A673 (cell line): ENCODE results near the gene MCF2L2. TPM values are rescaled to one million over a fixed set of nuclear protein-coding genes. Genes with fewer than 3 reads are reported as not detected.

Experiments used
- BruUV-seq: library from RNA; stranded (reverse); fragments of 400-500 nt; replicated peaks from 2 replicates; lab custom pipeline; 2021; lab: Mats Ljungman, UMichigan
- CTCF ChIA-PET: fragments of 300-600 bp; sonication (Branson Sonifier 250); formaldehyde crosslinking; loops from one replicate; lab custom pipeline; 2022; ENCODE audit warnings: antibody characterized with exemption; lab: Charles Lee
- POLR2A ChIA-PET: fragments of 300-600 bp; sonication (Branson Sonifier 250); formaldehyde crosslinking; loops from one replicate; lab custom pipeline; 2022; ENCODE audit warnings: antibody characterized with exemption; ENCODE audit not compliant: low non-redundant PET; lab: Charles Lee
- DNase-seq: peaks from one replicate; pipeline ENCODE4 v3.0.0-alpha.2; 2015; ENCODE audit warnings: low spot score
- H3K27ac ChIP-seq: fragments of 200-600 bp; sonication (generic); 2 replicates; pipeline ENCODE4 v1.5.1; 2016; ENCODE audit warnings: mixed run types, low read depth, mild to moderate bottlenecking, mixed read lengths, antibody characterized with exemption, low read length; ENCODE audit not compliant: poor library complexity, severe bottlenecking
- H3K27me3 ChIP-seq: fragments of 200-600 bp; sonication (generic); replicated peaks from 2 replicates; pipeline ENCODE4 v1.6.1; 2017; ENCODE audit warnings: mixed run types, low read depth, mild to moderate bottlenecking, mixed read lengths, antibody characterized with exemption, low read length; ENCODE audit not compliant: insufficient read depth, poor library complexity
- H3K36me3 ChIP-seq: fragments of 200-600 bp; sonication (generic); 2 replicates; pipeline ENCODE4 v1.6.1; 2016; ENCODE audit warnings: mixed run types, mild to moderate bottlenecking, mixed read lengths, antibody characterized with exemption, low read length; ENCODE audit not compliant: insufficient read depth, poor library complexity, severe bottlenecking
- H3K4me1 ChIP-seq: fragments of 200-600 bp; sonication (generic); 2 replicates; pipeline ENCODE4 v1.6.1; 2017; ENCODE audit warnings: mixed run types, mild to moderate bottlenecking, mixed read lengths, antibody characterized with exemption, low read length; ENCODE audit not compliant: insufficient read depth, poor library complexity, severe bottlenecking
- H3K4me3 ChIP-seq: fragments of 200-600 bp; sonication (generic); 2 replicates; pipeline ENCODE4 v1.5.1; 2016; ENCODE audit warnings: low read depth, mixed run types, mild to moderate bottlenecking, mixed read lengths, low read length; ENCODE audit not compliant: poor library complexity, severe bottlenecking
- H3K9me3 ChIP-seq: fragments of 200-600 bp; sonication (generic); 2 replicates; pipeline ENCODE4 v1.6.1; 2016; ENCODE audit warnings: mixed run types, low read depth, mild to moderate bottlenecking, mixed read lengths, antibody characterized with exemption, low read length; ENCODE audit not compliant: poor library complexity, severe bottlenecking
- EZH2 ChIP-seq: fragments of 200-600 bp; sonication (generic); IDR thresholded peaks from 2 replicates; pipeline ENCODE4 v1.6.1; 2017; ENCODE audit warnings: borderline replicate concordance, low read depth, mild to moderate bottlenecking, mixed read lengths, antibody characterized with exemption, low read length; ENCODE audit not compliant: poor library complexity, severe bottlenecking
- intact Hi-C: fragments of 100-400 bp; cut with micrococcal nuclease; formaldehyde crosslinking; loops from one replicate; pipeline ENCODE4 v1.10.0; 2022; ENCODE audit not compliant: unreplicated experiment
- total RNA-seq: library from RNA; stranded (reverse); gene quantifications from 2 replicates; pipeline ENCODE4 v1.2.3, GENCODE V29; 2021
- TF ChIP-seq, protein P1 (sequence below): fragments of 300-800, 200-600 bp; sonication (generic); conservative IDR thresholded peaks from 2 replicates; pipeline ENCODE4 v1.5.1; 2017; ENCODE audit warnings: low read depth, mild to moderate bottlenecking, antibody characterized with exemption, low read length, moderate library complexity, mixed read lengths

Gene MCF2L2
- total RNA-seq, 1 experiment from 2014 or later = not detected

- POLR2A ChIA-PET = no interaction called here
- no peak for DNase-seq
- TF ChIP-seq EZH2 = no peak
- TF ChIP-seq, protein P1, sequence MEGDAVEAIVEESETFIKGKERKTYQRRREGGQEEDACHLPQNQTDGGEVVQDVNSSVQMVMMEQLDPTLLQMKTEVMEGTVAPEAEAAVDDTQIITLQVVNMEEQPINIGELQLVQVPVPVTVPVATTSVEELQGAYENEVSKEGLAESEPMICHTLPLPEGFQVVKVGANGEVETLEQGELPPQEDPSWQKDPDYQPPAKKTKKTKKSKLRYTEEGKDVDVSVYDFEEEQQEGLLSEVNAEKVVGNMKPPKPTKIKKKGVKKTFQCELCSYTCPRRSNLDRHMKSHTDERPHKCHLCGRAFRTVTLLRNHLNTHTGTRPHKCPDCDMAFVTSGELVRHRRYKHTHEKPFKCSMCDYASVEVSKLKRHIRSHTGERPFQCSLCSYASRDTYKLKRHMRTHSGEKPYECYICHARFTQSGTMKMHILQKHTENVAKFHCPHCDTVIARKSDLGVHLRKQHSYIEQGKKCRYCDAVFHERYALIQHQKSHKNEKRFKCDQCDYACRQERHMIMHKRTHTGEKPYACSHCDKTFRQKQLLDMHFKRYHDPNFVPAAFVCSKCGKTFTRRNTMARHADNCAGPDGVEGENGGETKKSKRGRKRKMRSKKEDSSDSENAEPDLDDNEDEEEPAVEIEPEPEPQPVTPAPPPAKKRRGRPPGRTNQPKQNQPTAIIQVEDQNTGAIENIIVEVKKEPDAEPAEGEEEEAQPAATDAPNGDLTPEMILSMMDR = no peak
- BruUV-seq = no TSS peak
- H3K9me3 ChIP-seq = no peaks in the 10 kb centered on the region
- no peaks in the 10 kb centered on the region for H3K4me1 ChIP-seq
- no peak overlapping the region for H3K27ac ChIP-seq
- intact Hi-C loops = no loop called here
- CTCF ChIA-PET = interaction anchor here (0.6 kb wide), 1 partner anchor 250 kb away, joined by 3 read pairs; no protein-coding TSS in a partner anchor
- no peaks in the 10 kb centered on the region for H3K36me3 ChIP-seq
- H3K4me3 ChIP-seq = no peak overlapping the region
- H3K27me3 ChIP-seq = no peaks in the 10 kb centered on the region
Observed at GRCh38 chr3:183378545-183378944, 49.9 kb downstream of the MCF2L2 start.

DNA sequence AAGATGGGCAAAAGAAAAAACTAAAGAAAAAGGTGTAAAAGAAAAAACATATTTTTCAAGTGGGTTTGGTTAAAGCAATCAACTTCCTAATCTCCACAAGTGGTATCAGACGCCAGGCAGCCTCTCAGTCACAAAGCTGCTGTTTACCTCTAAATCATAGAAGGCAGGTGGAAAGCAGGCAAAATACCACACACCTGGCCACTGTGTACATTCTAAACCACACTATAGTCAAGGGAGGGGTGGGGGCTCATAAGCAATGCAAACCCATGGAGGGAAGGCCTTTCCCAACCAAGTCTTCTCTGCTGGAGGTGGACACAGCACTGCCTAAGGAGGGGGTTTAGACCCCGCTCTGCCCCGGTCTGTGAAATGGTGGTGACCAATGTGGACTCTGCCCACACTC is 50.4 kb downstream of the MCF2L2 start:
- ChIA-PET CTCF (no interaction called here), POLR2A (no interaction called here)
- no peaks in the 10 kb centered on the region for H3K9me3 ChIP-seq
- no peaks in the 10 kb centered on the region for H3K36me3 ChIP-seq
- no peak for DNase-seq
- no peak for TF ChIP-seq EZH2
- TF ChIP-seq, protein P1 = no peak
- no peak overlapping the region for H3K27ac ChIP-seq
- no TSS peak for BruUV-seq
- no peaks in the 10 kb centered on the region for H3K4me1 ChIP-seq
- intact Hi-C loops = no loop called here
- H3K4me3 ChIP-seq = no peak overlapping the region
- H3K27me3 ChIP-seq = no peaks in the 10 kb centered on the region

DNA sequence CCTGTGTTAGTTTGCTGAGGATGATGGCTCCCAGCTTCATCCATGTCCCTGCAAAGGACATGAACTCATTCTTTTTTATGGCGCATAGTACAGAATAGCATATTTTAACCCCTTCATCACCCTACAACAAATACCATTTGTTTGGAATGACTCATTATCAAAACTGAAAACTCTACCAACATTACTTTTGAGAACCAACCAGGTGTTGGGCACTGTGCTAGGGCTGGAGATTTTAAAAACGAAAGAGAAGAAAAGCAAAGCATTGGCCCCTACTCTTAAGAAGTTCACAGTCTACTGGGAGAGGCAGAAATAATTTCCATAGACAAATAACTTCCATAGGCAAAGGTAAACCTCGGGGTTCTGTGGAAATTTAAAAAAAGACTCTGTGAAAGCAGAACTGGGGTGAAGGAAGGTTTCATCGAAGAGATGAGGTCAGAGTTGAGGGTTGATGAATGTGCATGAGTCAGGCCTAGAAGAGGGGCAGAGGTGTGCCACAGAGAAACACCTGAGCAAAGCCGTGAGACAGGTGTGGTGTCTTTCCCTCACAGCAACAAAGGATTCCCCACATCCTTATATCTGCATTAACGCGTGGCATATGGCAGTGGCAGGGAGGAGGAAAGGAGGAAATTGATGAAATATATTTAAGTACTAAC is 51.0 kb downstream of the MCF2L2 start:
- intact Hi-C loops = no loop called here
- no TSS peak for BruUV-seq
- Histone ChIP-seq H3K4me3 (no peak overlapping the region), H3K36me3 (no peaks in the 10 kb centered on the region), H3K27ac (no peak overlapping the region), H3K9me3 (no peaks in the 10 kb centered on the region), H3K27me3 (no peaks in the 10 kb centered on the region), H3K4me1 (no peaks in the 10 kb centered on the region)
- DNase-seq = no peak
- ChIA-PET CTCF (no interaction called here), POLR2A (no interaction called here)
- TF ChIP-seq, protein P1 = no peak
- no peak for TF ChIP-seq EZH2
